Vagina (tissue), 1 donor: ENCODE results near the gene TOMM7. TPM values are rescaled to one million over a fixed set of nuclear protein-coding genes. Genes with fewer than 3 reads are reported as not detected.

Experiments
- small RNA-seq: library from RNA; depleted of rRNA; stranded (forward); fragments of <200 nt; gene quantifications from one replicate; pipeline ENCODE3, GENCODE V24; 2016
- total RNA-seq: library from RNA; depleted of rRNA; stranded (reverse); fragments of >200 nt; gene quantifications from one replicate; pipeline ENCODE4 v1.2.3, GENCODE V29; 2016

TOMM7 gene
- total RNA-seq, 1 donor from 2014 or later = 167 TPM

Small RNA genes lying within 50 kb of the gene (small RNA-seq; reads per million reads assigned to genes)
- 5,199 reads per million, percentile 100 among the genes with 10 or more reads in this experiment for gene SNORD93

Other genes with a start within 250 kb of the TOMM7 start
- gene IL6, start 95.6 kb downstream of the TOMM7 start, total RNA-seq = 12.0 TPM
- 23.6 TPM for gene HYCC1, start 191.3 kb upstream of the TOMM7 start, total RNA-seq